Psoas muscle (tissue), 8 donors: ENCODE measurements around the gene ANXA2. TPM values are rescaled to one million over a fixed set of nuclear protein-coding genes. Genes with fewer than 3 reads are reported as not detected.

Source experiments
- ATAC-seq, 4 donors: fragments of 200-7000 bp; cut with Tn5 transposase; one replicate each; pipeline ENCODE4 v1.9.1; 2020; ENCODE audit warnings: moderate library complexity in 3 of 4, mild to moderate bottlenecking in 2 of 4
- DNase-seq, 2 donors: peaks; one replicate each; pipeline ENCODE4 v3.0.0-alpha.2; 2020
- H3K27ac ChIP-seq: fragments of 200-600 bp; one replicate; pipeline ENCODE4 v1.8.0; 2022
- H3K27me3 ChIP-seq, 3 donors: fragments of 200-600 bp in 1 of 3; one replicate each; pipeline versions ENCODE4 v1.6.1 to v1.8.0; 2013 to 2022; ENCODE audit warnings: low read length in 2 of 3, mild to moderate bottlenecking in 2 of 3, moderate library complexity in 1 of 3; ENCODE audit not compliant: insufficient read depth in 3 of 3
- H3K36me3 ChIP-seq, 2 donors: fragments of 200-600 bp in 1 of 2; one replicate each; pipeline versions ENCODE4 v1.6.1 to v1.8.0; 2013 to 2022; ENCODE audit warnings: low read depth in 1 of 2, mild to moderate bottlenecking in 1 of 2, moderate library complexity in 1 of 2; ENCODE audit not compliant: insufficient read depth in 1 of 2
- H3K4me1 ChIP-seq: fragments of 200-600 bp; one replicate; pipeline ENCODE4 v1.8.0; 2022
- H3K4me3 ChIP-seq: fragments of 200-600 bp; one replicate; pipeline ENCODE4 v1.8.0; 2022; ENCODE audit warnings: mild to moderate bottlenecking
- H3K9me3 ChIP-seq: fragments of 200-600 bp; one replicate; pipeline ENCODE4 v1.8.0; 2022
- WGBS, 3 donors: extraction: QIAGEN DNeasy Blood & Tissue Kit; methylation state at CpG; one replicate each; pipeline versions ENCODE4 v1.1.6 to v1.1.7; 2013; 5-methylcytosine and 5-hydroxymethylcytosine counted together
- intact Hi-C, 2 donors: fragments of 100-400 bp; cut with DNase I; formaldehyde crosslinking; loops; one replicate each; pipeline versions ENCODE4 v1.11.0 to v1.14.2; 2022
- polyA plus RNA-seq, 3 donors: library from polyadenylated mRNA; stranded (reverse); fragments of 200-250 nt; gene quantifications; one replicate each; pipeline ENCODE4 v1.2.3, GENCODE V29; 2013
- total RNA-seq, 4 donors: library from RNA; stranded (reverse); fragmentation: NEBNext Ultra II Directional in 2 of 4; extraction: Animal tissue kit (Norgen Biotek cat#: 25700) in 2 of 4; gene quantifications; one replicate each; pipeline versions ENCODE4 v1.2.1 to v1.2.4, GENCODE V29; 2021 to 2023
- TF ChIP-seq, protein P1 (sequence below): fragments of 200-600 bp; IDR thresholded peaks from one replicate; pipeline ENCODE4 v1.8.0; 2022; ENCODE audit warnings: antibody characterized with exemption
- donor health status: healthy with polysubstance abuse.
- donor health status: DM: no; HTN: no; CAD: no; lungs with moderate emphysema.
- donor health status: Bipolar disorder and iron deficiency.
- donor health status: healthy.
- donor health status: DM: yes; HTN: yes; CAD: no.
- donor health status: DM: no; HTN: no; CAD: no.
- donor health status: DM: no; HTN: no; CAD: no.
- donor health status: DM: yes; HTN: yes; CAD: no.

Gene ANXA2
- total and polyA plus RNA-seq, 7 donors: 140 to 2,117 (median 350) TPM

DNA sequence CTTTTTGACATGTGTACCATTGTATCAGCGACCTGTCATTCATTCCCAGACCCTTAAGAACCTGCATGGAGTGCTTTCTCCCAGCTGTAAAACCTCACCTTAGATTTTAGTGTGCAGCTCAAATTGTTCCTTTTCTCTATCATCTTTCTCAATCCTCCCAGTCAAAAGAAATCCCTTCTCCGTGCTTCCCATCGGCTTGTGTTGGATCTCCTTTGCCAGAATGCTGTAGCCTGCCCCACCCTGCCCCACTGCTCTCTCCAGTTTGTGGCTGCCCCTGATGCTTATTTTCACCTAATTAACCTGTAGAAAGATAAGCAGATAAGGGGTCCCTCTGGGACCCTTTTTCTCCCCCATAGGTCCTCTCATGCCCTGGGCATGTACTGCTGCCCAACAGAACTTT, 51.1 kb downstream of the ANXA2 start:
- H3K27ac ChIP-seq: no peak overlapping the region
- no peaks in the 10 kb centered on the region for H3K9me3 ChIP-seq
- H3K36me3 ChIP-seq: peaks cover 13 to 65% of the 10 kb centered on the region in 2 donors
- ATAC-seq (no peak), DNase-seq (no peak)
- no peak overlapping the region for H3K4me3 ChIP-seq
- no peaks in the 10 kb centered on the region for H3K27me3 ChIP-seq
- TF ChIP-seq, protein P1, sequence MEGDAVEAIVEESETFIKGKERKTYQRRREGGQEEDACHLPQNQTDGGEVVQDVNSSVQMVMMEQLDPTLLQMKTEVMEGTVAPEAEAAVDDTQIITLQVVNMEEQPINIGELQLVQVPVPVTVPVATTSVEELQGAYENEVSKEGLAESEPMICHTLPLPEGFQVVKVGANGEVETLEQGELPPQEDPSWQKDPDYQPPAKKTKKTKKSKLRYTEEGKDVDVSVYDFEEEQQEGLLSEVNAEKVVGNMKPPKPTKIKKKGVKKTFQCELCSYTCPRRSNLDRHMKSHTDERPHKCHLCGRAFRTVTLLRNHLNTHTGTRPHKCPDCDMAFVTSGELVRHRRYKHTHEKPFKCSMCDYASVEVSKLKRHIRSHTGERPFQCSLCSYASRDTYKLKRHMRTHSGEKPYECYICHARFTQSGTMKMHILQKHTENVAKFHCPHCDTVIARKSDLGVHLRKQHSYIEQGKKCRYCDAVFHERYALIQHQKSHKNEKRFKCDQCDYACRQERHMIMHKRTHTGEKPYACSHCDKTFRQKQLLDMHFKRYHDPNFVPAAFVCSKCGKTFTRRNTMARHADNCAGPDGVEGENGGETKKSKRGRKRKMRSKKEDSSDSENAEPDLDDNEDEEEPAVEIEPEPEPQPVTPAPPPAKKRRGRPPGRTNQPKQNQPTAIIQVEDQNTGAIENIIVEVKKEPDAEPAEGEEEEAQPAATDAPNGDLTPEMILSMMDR: no peak
- H3K4me1 ChIP-seq: no peaks in the 10 kb centered on the region
- intact Hi-C loops: no loop called here
- 93 to 98% (median 94%) methylated on average over 3 of the region's 3 CpGs for WGBS, 3 donors

DNA sequence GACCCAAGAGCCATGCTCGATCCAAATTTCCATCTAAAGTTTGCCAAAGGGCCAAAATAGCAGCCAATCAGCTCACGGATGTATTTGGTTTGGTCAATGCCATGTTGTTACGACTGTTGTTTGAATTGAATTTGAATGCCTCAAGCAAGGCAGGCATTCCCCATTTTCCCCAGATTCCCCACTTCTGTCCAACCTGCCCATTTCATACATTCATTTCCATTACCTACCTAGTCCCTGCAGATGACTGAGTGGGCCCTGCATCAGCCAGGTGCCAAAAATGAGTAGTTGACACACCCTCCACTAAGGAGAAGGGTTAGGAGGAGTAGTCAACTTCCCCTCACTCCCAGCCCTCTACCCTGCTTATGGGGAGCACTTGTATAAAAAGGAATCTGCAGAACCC, 51.7 kb downstream of the ANXA2 start:
- TF ChIP-seq, protein P1: no peak
- H3K4me1 ChIP-seq: no peaks in the 10 kb centered on the region
- peaks cover 9 to 60% of the 10 kb centered on the region in 2 donors for H3K36me3 ChIP-seq
- H3K27me3 ChIP-seq: no peaks in the 10 kb centered on the region
- DNase-seq (no peak), ATAC-seq (peak in 3 of 4 donors; percentile 12 to 26 (median 22))
- no peak overlapping the region for H3K27ac ChIP-seq
- H3K4me3 ChIP-seq: no peak overlapping the region
- 59 to 70% (median 69%) methylated on average over 3 of the region's 3 CpGs for WGBS, 3 donors
- no peaks in the 10 kb centered on the region for H3K9me3 ChIP-seq
- intact Hi-C loops: no loop called here

DNA sequence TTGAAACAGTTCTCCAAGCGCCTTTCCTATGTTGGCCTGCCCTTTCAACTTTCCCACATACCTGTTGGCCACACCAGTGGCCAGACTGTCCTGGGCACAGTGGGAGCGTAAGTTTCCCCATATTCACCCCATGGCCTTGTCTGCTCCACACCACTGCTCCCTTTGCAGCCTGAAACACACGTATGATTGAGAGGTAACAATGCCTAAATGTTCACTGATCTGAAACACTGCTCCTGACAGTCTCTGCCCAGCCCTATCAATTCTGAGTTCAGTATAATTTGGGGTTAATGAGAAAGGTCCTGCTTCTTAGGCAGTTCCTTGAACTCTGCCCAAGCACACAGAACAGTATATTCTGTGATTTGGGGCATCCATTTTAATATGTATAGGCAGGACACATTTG, 52.2 kb downstream of the ANXA2 start:
- Histone ChIP-seq H3K36me3 (peaks cover 9 to 55% of the 10 kb centered on the region in 2 donors), H3K4me3 (no peak overlapping the region), H3K9me3 (no peaks in the 10 kb centered on the region), H3K27me3 (no peaks in the 10 kb centered on the region), H3K4me1 (no peaks in the 10 kb centered on the region), H3K27ac (no peak overlapping the region)
- DNase-seq: no peak
- ATAC-seq: peak in 3 of 4 donors; percentile 14 to 24 (median 17)
- 93 to 94% (median 94%) methylated on average over 3 of the region's 3 CpGs for WGBS, 3 donors
- intact Hi-C loops: no loop called here
- TF ChIP-seq, protein P1: no peak

DNA sequence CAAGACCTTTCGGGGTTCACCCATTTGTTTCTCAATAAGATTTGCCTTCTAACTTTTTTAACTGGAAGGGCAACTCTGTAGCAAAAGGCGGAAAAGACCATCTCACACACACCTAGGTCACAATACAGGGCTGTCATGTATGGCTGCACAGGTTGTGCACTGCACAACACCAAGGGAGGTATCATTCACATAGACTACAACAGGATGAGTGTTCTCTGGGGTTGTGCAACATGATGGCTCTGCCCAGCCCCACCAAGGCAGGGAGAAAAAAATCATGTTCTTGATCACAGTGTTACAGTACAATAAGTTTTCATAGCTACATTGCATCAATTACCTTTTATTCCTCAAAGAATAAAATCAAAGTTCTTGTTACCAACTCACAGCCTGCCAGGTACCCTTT, 52.8 kb downstream of the ANXA2 start:
- 96 to 98% (median 96%) methylated on average over 2 of the region's 2 CpGs for WGBS, 3 donors
- peak; percentile 40 to 44 (median 44) for ATAC-seq
- H3K4me1 ChIP-seq: no peaks in the 10 kb centered on the region
- TF ChIP-seq, protein P1: no peak
- H3K9me3 ChIP-seq: no peaks in the 10 kb centered on the region
- no peak overlapping the region for H3K4me3 ChIP-seq
- DNase-seq: no peak
- peaks cover 9 to 49% of the 10 kb centered on the region in 2 donors for H3K36me3 ChIP-seq
- H3K27ac ChIP-seq: no peak overlapping the region
- H3K27me3 ChIP-seq: no peaks in the 10 kb centered on the region
- intact Hi-C loops: no loop called here

DNA sequence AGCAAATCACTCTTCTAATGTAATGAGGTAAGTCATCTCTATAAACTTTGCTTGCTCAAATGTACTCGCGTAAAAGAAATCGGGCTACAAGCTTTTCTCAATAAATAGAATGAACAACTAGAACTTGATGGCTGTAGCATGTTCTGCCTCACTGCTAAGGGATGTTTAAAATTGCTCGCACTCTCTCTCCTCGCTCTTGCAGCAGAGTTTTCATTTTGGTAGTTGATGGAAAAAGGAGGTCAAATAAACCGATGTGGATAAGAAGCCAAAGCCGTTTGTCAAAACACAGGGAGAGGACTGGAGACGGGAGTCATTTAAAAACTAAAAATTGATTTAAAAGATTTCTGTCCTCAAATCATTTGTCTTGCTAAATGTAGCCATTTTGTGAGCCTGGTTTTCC, 53.3 kb downstream of the ANXA2 start:
- WGBS, 3 donors: 90 to 91% (median 90%) methylated on average over 8 of the region's 8 CpGs
- Histone ChIP-seq H3K27me3 (no peaks in the 10 kb centered on the region), H3K4me1 (peaks cover 2% of the 10 kb centered on the region), H3K9me3 (no peaks in the 10 kb centered on the region), H3K4me3 (no peak overlapping the region), H3K36me3 (peaks cover 9 to 48% of the 10 kb centered on the region in 2 donors), H3K27ac (no peak overlapping the region)
- DNase-seq (no peak), ATAC-seq (no peak)
- intact Hi-C loops: no loop called here
- TF ChIP-seq, protein P1: no peak
